ENCODE measurements around the gene CYP2W1.

CYP2W1 gene

GRCh38 chr7:1016577-1017531 is 33.9 kb downstream of the CYP2W1 start:
- Mint-ChIP-seq H3K27me3 (no peaks in the 10 kb centered on the region), H3K4me3 (no peak overlapping the region), H3K27ac (no peak overlapping the region), H3K36me3 (ENCODE audit: low read depth) (peaks cover 7% of the 10 kb centered on the region), H3K4me1 (peaks cover 5% of the 10 kb centered on the region), H3K9me3 (no peaks in the 10 kb centered on the region)
- no peak for DNase-seq
- no peak for ATAC-seq

- H3K4me1 Mint-ChIP-seq: peaks cover 5% of the 10 kb centered on the region
- no peaks in the 10 kb centered on the region for H3K9me3 Mint-ChIP-seq
- peaks cover 13% of the 10 kb centered on the region for H3K36me3 Mint-ChIP-seq (ENCODE audit: low read depth)
- ATAC-seq (no peak), DNase-seq (no peak)
- H3K27ac Mint-ChIP-seq: no peak overlapping the region
- no peak overlapping the region for H3K4me3 Mint-ChIP-seq
- H3K27me3 Mint-ChIP-seq: no peaks in the 10 kb centered on the region
Observed at GRCh38 chr7:1017586-1018333, 34.8 kb downstream of the CYP2W1 start.

GRCh38 chr7:1018334-1018695 is 35.3 kb downstream of the CYP2W1 start:
- Mint-ChIP-seq H3K27ac (no peak overlapping the region), H3K36me3 (ENCODE audit: low read depth) (peaks cover 13% of the 10 kb centered on the region)

GRCh38 chr7:1019255-1019785 is 36.3 kb downstream of the CYP2W1 start:
- Mint-ChIP-seq H3K4me1 (peaks cover 13% of the 10 kb centered on the region), H3K4me3 (no peak overlapping the region), H3K9me3 (no peaks in the 10 kb centered on the region), H3K36me3 (ENCODE audit: low read depth) (peaks cover 13% of the 10 kb centered on the region), H3K27me3 (no peaks in the 10 kb centered on the region), H3K27ac (no peak overlapping the region)
- no peak for ATAC-seq
- DNase-seq: no peak

More at GRCh38 chr7:1018334-1018695, 35.3 kb downstream of the CYP2W1 start:
- H3K4me1 Mint-ChIP-seq: peaks cover 8% of the 10 kb centered on the region
- DNase-seq (no peak), ATAC-seq (no peak)
- H3K9me3 Mint-ChIP-seq: no peaks in the 10 kb centered on the region
- no peak overlapping the region for H3K4me3 Mint-ChIP-seq
- H3K27me3 Mint-ChIP-seq: no peaks in the 10 kb centered on the region

- no peaks in the 10 kb centered on the region for H3K9me3 Mint-ChIP-seq
- peaks cover 13% of the 10 kb centered on the region for H3K36me3 Mint-ChIP-seq (ENCODE audit: low read depth)
- no peaks in the 10 kb centered on the region for H3K27me3 Mint-ChIP-seq
- DNase-seq: no peak
- peaks cover 16% of the 10 kb centered on the region for H3K4me1 Mint-ChIP-seq
- H3K27ac Mint-ChIP-seq: no peak overlapping the region
- ATAC-seq: no peak
- H3K4me3 Mint-ChIP-seq: no peak overlapping the region
Observed at GRCh38 chr7:1019789-1020610, 37.0 kb downstream of the CYP2W1 start.

GRCh38 chr7:1020849-1021251 is 37.9 kb downstream of the CYP2W1 start:
- Mint-ChIP-seq H3K9me3 (no peaks in the 10 kb centered on the region), H3K4me3 (no peak overlapping the region), H3K36me3 (ENCODE audit: low read depth) (peaks cover 13% of the 10 kb centered on the region), H3K27ac (no peak overlapping the region), H3K27me3 (no peaks in the 10 kb centered on the region), H3K4me1 (peaks cover 16% of the 10 kb centered on the region)
- DNase-seq (no peak), ATAC-seq (no peak)

- Mint-ChIP-seq H3K4me1 (peaks cover 16% of the 10 kb centered on the region), H3K36me3 (ENCODE audit: low read depth) (peaks cover 16% of the 10 kb centered on the region), H3K27ac (no peak overlapping the region), H3K4me3 (no peak overlapping the region), H3K27me3 (no peaks in the 10 kb centered on the region), H3K9me3 (no peaks in the 10 kb centered on the region)
- DNase-seq (no peak), ATAC-seq (no peak)
Observed at GRCh38 chr7:1021366-1021765, 38.4 kb downstream of the CYP2W1 start.

- no peak for DNase-seq
- no peaks in the 10 kb centered on the region for H3K27me3 Mint-ChIP-seq
- no peak overlapping the region for H3K27ac Mint-ChIP-seq
- no peaks in the 10 kb centered on the region for H3K9me3 Mint-ChIP-seq
- peaks cover 21% of the 10 kb centered on the region for H3K4me1 Mint-ChIP-seq
- H3K4me3 Mint-ChIP-seq: no peak overlapping the region
- H3K36me3 Mint-ChIP-seq (ENCODE audit: low read depth): peaks cover 18% of the 10 kb centered on the region
- no peak for ATAC-seq
Observed at GRCh38 chr7:1021931-1022330, 39.0 kb downstream of the CYP2W1 start.

GRCh38 chr7:1022356-1022755 is 39.4 kb downstream of the CYP2W1 start:
- H3K36me3 Mint-ChIP-seq (ENCODE audit: low read depth): peaks cover 18% of the 10 kb centered on the region
- no peaks in the 10 kb centered on the region for H3K27me3 Mint-ChIP-seq
- no peak overlapping the region for H3K4me3 Mint-ChIP-seq
- peaks cover 22% of the 10 kb centered on the region for H3K4me1 Mint-ChIP-seq
- DNase-seq: no peak
- no peak for ATAC-seq
- no peaks in the 10 kb centered on the region for H3K9me3 Mint-ChIP-seq
- no peak overlapping the region for H3K27ac Mint-ChIP-seq

GRCh38 chr7:1022801-1023465 is 40.0 kb downstream of the CYP2W1 start:
- H3K4me1 Mint-ChIP-seq: peaks cover 21% of the 10 kb centered on the region
- ATAC-seq: no peak
- H3K9me3 Mint-ChIP-seq: no peaks in the 10 kb centered on the region
- DNase-seq: no peak
- peaks cover 17% of the 10 kb centered on the region for H3K36me3 Mint-ChIP-seq (ENCODE audit: low read depth)
- no peak overlapping the region for H3K4me3 Mint-ChIP-seq
- H3K27me3 Mint-ChIP-seq: no peaks in the 10 kb centered on the region
- H3K27ac Mint-ChIP-seq: no peak overlapping the region

GRCh38 chr7:1024331-1024841 is 41.4 kb downstream of the CYP2W1 start:
- H3K27ac Mint-ChIP-seq: no peak overlapping the region

GRCh38 chr7:1024876-1025742 is 42.1 kb downstream of the CYP2W1 start:
- H3K27me3 Mint-ChIP-seq: no peaks in the 10 kb centered on the region
- no peak overlapping the region for H3K4me3 Mint-ChIP-seq
- H3K9me3 Mint-ChIP-seq: no peaks in the 10 kb centered on the region
- H3K4me1 Mint-ChIP-seq: peaks cover 30% of the 10 kb centered on the region
- no peak for ATAC-seq
- H3K27ac Mint-ChIP-seq: no peak overlapping the region
- peaks cover 16% of the 10 kb centered on the region for H3K36me3 Mint-ChIP-seq (ENCODE audit: low read depth)
- no peak for DNase-seq

More at GRCh38 chr7:1024331-1024841, 41.4 kb downstream of the CYP2W1 start:
- H3K9me3 Mint-ChIP-seq: no peaks in the 10 kb centered on the region
- peaks cover 16% of the 10 kb centered on the region for H3K36me3 Mint-ChIP-seq (ENCODE audit: low read depth)
- no peak overlapping the region for H3K4me3 Mint-ChIP-seq
- DNase-seq (no peak), ATAC-seq (no peak)
- no peaks in the 10 kb centered on the region for H3K27me3 Mint-ChIP-seq
- H3K4me1 Mint-ChIP-seq: peaks cover 24% of the 10 kb centered on the region

Measured in activated naive CD8-positive, alpha-beta T cell treated with anti-CD3 and anti-CD28 coated beads, Interleukin-2, amount 50 U/mL, for 24 hours (primary cell).